Stimulated activated CD4-positive, alpha-beta T cell treated with anti-CD3 and anti-CD28 coated beads, Interleukin-12 subunit alpha, Interleukin-12 subunit beta, amount 100 ng/mL, for 24 hours (primary cell): ENCODE measurements around the gene ITFG1.
A peak's percentile ranks its signal among the peaks of the same experiment; 100 is the strongest.

ENCODE experiments used
- DNase-seq, 2 experiments: peaks; one replicate each; pipeline ENCODE4 v3.0.0-alpha.2; 2020; ENCODE audit warnings: low read depth in 2 of 2

ITFG1 gene

DNA sequence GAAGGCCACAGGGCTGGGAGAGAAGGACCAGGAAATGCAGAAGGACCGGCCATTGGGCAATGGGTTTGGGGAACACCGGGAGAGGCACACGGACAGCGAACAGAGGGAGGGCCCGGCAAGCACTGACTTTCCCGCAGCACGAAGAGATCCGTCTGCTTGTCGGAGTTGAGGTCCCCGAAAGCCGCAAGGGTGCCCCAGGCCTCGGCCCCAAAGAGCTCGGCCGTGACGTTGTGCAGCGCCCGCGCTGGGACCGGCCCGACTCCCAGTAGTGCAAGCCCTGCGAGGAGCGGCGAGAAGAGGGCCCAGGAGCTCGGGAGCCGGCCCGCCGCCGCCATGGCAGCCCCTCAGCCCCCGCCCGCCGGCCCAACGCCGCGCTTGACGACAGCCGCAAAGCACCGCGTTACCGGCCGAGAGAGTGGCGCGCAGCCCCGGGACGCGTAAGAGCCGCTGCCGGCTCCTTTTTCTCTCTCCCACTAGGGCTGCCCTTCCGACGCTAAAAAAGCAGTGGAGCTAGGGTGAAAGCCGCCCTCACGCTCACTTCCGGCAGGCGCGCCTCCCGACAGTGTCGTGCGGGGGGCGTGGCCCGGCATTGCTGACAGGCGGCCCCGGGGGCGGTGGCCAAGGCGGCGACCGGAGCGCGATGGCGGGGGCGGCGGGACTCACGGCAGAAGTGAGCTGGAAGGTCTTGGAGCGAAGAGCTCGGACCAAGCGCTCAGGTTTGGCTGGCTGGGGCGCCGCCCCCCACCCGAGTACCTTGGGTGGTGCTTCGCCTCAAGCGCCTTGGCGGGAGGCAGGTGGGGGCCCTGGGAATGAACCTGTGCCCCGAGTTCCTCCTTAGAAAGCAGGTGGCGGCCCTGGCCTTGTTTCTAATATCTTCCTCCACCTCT is at the start of gene ITFG1, which contains the start of gene PHKB:
Gene ITFG1 (minus strand): TSS at position 353 of the 887 bp plus-strand sequence. CDS start 18 bp downstream, at position 335.
Gene PHKB (plus strand): TSS at position 621 of the 887 bp plus-strand sequence. CDS start 20 bp downstream, at position 641.
- DNase-seq: peak; percentile 87 to 89

DNA sequence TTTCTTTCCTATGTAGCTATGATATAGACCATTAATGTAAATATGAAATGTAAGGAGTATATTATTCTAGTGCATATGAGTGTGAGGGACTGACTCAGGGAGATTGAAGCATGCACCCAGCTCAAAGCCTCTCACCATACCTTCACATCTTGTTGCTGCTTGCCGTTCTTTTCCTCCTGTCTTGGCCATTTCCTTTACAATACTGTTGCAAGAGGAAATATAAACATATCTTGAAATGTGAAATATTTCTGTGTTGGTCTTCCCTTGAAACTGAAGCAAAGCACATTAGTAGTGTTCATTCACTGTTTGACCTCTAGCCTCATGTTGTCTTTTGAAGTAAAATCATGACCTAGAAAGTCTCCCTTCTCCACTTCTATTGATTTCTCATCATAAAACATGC is 46.8 kb upstream of the ITFG1 start:
- DNase-seq: no peak

DNA sequence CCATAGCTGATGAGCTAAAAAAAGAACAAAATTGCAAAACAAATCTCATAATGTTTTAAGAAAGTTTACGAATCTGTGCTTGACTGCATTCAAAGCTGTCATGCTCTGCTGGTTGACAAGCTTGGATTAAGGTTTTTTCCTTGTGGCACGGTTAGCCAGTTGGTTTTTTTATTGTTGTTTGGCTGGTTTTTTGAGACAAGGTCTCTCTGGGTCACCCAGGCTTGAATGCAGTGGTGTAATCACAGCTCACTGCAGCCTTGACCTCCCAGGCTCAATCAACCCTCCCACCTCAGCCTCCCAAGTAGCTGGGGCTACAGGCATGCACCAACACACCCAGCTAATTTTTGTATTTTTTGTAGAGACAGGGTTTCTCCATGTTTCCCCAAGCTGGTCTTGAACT is 45.9 kb upstream of the ITFG1 start:
- DNase-seq: no peak

DNA sequence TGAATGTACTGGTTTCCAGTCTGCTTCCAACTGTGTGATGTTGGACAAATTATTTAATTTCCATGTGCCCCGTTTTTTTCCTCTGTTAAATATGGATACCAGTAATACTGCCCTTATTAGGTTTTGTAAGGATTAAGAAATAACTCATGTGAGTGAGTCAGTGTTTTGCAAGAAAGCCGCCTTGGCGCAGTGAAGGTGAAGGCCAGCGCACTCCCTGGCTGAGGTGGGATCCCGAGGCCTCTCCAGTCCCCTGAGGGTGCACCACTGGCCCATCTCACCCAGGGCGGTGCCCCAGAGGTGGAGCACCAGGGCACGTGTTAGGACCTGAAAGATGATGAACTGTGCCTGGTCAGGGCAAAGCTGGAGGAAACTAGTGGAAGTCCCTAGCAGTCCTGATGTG is 43.7 kb upstream of the ITFG1 start:
- no peak for DNase-seq

DNA sequence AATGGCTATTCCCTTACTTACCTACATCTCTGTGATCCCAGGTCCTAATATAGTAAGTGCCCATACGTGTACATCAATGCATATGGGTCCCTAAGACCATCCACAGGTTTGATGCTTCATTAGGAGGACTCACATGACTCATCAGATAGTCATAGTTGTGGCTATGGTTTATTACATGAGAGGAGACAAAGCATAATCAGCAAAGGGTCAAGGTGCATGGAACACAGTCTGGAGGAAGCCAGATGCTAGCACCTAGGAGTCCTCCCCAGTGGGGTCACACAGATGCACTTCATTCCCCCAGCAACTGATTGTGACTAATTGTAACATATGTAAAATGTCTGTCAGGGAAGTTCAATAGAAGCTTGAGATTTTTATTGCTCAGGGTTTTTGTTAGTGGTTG is 43.1 kb upstream of the ITFG1 start:
- no peak for DNase-seq

DNA sequence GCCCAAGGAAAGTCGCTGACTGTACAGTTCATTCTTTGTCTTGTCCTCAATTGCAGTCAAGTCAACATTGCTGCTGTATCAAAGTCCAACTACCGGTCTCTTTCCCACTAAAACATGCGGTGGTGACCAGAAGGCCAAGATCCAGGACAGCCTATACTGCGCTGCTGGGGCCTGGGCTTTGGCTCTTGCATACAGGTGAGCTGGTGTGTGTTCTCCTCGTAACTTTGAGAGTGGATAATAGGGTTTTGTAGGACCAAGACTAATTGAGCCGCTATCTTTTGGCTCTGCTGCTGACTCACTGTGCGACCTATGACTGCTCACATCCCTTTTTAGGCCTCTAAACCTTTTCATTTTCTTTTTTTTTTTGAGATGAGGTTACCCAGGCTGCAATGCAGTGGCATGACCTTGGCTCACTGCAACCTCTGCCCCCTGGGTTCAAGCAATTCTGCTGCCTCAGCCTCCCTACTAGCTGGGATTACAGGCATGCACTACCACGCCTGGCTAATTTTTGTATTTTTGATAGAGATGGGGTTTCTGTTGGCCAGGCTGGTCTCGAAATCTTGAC is 38.9 kb upstream of the ITFG1 start:
- no peak for DNase-seq

DNA sequence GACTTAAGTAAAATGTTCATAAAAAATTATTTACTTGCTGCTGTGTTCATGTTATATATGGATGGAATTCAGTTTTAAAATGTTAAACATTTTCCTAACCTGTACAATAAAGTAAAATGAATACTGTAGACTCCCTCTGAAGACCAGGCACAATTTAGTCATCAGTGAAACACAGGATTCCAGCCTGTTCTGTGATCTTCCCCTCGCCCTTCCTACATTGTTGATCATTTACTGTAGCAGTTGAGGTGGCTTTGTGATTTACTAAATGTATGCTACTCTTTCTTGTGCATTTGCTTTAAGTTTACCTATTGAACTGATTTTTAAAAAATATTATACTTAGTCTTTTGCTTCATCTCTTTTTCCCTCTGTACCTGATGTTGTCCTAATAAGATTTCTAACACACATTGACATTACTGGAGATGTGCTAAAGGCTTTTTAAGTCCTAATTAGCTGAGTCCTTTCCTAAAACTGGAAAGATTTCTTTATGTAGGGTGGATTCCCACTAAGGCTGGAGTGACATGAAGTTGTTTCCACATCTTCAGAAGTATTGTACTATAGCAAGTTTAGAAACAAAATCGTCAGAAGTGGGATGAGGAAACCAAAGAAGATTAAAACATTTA is 38.3 kb upstream of the ITFG1 start:
- no peak for DNase-seq

DNA sequence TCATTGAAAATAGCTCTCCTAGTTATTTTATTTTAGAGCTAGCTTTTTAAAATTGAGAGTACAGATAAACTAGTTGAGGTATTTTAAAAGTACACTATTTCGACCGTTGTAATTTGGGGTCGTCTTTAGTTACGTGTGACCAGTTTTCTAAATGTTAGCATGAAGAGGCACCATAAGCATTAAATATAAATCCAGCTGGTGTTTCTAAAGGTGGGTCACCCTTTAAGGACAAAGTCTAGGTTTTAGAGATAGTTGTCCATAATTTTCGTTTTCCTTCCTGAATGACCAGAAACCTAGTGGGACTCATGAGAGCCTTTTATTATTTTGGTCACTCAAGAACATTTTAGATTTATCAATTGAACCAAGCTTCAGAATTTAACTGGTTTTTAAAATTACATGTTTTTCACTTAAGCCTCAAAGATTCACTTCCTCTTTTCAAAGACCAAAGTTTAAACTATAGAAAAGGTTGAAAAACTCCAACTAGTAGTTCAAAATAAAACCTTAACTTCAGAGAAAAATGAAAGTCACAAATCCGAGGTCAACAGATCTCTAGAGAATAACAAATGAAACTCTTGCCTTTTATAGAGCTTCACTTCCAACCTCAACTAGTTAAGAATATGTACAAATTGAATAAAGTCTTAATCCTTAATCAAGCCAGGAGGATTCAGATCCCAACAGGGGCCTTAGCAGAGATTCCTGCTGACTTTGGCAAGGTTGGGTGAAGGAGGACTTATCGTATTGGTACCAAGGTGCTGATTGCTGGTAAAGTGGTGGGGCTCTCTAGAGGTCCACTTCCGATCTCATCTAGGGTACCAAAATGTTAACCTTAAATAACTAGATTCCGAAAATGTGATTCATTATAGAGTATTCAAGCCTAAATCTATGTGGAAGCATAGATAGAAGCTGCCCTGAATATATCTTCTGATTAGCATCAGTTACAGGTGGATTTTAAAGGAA is 32.8 kb upstream of the ITFG1 start:
- DNase-seq: no peak

DNA sequence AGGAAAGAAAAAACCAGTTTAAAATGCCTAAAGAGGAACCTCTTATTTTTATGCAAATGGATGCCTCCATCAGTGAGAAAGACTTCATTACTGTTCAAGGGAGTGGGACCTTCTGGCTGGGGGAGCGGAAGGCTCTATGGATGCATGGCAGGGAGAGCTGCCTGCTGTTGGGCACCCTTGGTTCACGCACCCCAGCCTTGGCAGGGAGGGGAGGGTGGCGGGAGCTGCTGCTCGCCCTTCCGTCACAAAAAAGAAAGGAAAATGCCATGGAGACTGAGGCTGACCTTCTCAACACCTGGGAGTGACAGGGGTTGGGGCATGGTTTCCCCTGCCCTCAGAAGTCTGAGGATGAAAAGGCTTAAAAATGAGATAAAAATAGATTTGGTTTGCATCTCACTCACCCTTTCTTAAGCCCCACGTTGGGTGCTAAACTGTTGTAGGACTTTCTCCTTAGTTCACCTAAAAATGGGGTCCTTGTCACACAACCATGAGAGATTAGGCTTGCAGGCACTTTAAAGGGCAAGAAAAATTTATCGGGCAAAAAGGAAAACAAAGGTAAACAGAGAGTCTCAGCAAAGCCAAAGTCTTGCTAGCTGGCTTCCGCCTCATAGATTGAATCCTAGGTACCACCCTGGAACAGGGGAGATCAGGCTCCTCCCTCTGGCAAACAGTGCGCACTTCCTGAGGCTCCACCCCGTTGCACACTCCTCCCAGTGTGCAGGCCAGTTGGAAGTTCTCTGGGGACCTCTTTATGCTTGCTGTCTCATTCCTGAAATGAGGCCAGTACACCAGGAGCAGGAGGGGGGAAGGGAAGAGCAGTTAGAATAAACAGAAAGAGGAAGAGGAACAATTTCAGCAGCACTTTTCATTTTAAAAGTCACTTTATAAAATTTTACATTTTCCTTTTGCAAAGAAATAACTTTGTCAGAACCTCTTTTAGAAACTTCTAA is 31.8 kb upstream of the ITFG1 start:
- peak in 1 of 2 experiments; percentile 8 for DNase-seq

DNA sequence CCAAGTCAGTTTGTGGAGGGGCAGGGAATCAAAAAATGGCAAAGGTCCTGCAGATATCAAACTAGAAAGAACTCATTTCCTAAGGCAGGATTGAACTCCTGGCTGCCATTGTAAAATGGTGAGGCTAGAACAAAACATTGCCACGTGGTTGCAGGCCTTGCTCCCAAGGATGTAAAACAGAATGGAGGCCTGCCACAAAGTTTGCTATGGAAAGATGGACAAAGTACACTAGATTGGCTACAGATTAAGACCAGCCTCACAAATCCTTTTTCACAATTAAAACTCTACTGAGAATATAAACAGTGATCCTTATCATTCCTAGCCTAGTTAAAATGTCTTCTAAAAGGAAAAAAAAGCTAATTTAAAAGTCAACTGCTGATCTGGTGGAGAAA is 31.2 kb upstream of the ITFG1 start:
- no peak for DNase-seq

DNA sequence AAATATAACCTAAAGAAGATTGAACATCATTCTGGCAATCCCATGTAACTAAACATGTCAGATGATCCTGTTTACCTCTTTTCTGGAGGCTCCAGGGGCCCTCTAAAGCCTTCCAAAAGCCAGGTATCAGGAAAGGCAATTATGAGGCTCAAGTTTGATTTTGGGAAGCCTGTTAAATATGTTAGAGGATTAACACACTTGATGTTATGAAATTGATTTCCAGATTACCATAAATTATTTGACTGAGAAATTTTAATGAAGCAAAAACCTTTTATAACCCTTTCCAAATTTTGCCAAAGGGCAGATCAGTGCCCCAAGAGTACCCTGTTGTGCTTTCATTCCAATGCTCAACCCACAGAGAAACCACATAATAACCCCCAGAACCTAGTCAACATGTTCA is 29.6 kb upstream of the ITFG1 start:
- DNase-seq: no peak

DNA sequence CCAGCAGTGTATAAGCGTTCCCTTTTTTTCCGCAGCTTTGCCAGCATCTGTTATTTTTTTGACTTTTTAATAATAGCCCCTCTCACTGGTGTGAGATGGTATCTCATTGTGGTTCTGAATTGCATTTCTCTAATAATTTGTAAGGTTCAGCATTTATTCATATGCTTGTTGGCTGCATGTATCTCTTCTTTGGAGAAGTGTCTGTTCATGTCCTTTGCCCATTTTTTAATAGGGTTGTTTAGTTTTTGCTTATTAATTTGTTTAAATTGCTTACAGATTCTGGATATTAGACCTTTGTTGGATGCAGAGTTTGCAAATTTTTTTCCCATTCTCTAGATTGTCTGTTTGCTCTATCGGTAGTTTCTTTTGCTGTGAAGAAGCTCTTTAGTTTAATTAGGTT is 27.2 kb upstream of the ITFG1 start:
- no peak for DNase-seq

DNA sequence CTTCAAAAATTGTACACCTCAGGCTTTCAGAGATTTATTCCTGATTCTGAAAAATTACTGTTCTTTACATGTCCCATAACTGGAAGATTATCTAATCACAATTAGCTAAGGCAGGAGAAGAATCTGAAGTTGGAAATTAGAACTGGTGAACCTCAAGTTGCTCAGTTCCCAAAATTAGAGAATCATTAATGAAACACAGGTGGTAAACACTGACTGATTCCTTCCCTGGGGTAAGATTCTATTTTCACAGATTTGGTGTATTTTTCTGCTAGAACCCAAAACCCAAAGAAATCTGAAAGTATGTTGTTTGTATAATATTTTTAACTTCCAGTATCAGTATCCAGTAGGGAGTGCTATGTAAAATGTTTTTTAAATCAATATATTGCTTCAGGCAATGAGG is 26.0 kb upstream of the ITFG1 start:
- no peak for DNase-seq

DNA sequence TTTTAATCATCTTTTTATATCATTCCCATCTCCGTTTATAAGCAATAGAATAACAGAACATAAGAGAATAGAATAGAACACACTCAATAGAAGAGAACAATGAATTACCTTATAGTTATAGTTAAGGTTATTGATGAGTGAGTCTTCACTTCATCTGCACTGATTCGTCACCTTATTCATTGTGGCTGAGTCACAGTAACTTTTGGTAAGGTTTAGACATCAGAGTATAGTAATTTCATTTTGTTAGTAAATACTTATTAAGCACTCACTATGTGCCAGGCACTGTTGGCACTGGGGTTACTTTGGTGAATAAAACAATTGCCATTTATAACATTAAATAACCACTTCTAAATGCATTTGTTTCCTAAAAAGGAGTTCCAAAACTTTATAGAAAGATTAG is 22.8 kb upstream of the ITFG1 start:
- DNase-seq: no peak

DNA sequence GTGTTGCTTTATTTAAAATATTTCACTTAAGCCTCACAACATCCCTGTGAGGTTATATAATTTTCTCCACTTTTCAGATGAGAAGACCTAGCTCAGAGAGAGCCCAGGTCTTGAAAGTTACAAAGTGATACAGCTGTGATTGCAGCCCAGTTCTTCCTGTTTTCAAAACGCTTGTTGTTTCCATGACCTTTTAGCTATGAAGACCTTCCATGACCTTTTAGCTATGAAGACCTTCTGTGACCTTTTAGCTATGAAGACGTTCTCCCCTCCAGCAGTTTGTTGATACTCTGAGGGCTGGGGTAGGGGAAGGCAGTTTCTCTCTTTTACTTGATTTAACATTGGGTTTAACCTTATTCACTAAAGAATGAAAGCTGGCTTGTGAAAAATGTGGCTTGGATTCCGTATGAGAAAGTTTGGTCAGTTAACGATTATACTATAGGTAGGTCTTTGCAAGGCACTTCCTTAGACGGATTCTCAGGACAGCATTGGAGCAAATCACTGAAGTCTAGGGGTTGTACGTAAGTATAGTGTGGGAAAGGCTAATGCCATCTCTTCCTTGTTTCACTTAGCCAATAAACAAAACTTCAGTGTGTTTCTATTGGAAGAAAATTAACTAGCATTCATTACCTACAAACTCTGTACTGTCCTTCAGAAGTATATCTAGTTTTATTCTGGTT is 21.0 kb upstream of the ITFG1 start:
- DNase-seq: no peak

DNA sequence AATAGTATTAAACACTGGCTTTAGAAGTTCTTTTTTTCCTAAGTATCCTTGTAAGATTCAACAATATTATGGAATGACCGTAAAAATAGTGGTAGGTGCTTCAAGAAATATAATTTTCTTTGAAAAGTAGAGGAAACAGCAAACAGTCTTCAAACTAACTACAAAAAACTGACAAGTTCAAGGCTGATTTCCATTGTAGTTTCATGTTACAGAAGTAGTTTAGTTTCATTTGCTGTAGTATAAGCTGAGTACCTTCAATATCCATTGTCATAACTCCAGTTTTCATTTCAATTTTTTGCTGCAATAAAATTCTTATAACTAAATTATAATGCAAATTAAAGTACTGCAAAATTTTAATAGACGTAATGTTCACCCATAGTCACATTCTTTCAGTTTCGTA is 19.5 kb upstream of the ITFG1 start:
- no peak for DNase-seq

DNA sequence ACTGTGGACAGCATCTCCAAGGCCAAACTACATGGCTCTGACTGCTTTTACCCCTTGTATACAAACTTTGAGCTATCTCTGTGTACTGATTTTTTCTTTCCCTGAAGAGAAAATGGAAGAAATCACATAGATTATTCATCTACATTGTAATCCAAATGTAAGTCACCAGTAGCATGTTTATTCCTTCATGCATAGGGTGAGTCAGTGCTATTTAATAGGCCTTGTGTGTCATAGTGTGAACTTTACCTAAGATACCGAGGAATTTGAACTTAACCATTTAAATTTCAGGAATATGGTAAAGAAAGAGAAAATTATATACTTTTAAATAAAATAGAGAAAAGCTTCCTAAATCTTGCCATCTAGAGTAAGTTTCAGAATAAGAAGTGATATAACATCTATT is 16.8 kb upstream of the ITFG1 start:
- no peak for DNase-seq

DNA sequence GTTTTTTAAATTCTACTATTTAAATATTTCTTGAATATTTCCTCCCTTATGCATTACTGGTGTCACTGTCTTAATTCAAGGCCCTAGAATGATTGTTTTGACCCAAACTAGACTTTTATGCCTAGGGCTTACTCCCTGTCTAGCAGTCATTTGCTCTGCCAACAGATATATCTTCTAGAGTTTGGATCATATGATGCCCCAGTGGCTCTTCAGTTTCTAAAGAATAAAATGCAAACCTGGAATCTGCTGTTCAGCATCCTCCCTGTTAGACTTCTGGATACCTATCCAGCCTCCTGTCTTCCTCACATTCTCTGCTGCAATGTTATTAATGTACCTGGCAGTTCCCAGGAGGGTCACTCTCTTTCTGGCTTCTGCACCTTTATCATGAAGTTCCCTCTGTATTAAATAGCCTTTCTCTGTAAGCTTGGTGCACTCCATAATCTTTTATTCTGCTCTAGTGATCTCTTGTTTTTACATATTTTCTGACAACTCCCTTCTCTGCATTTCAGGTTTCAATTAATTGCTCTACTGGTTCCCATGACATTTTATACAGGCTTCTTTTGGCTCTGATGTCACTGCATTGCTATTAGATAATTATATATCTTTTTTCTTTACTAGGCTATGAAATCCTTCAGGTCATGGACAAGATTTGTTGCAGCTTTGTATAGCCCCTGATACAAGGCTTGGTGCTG is 15.9 kb upstream of the ITFG1 start:
- DNase-seq: no peak

DNA sequence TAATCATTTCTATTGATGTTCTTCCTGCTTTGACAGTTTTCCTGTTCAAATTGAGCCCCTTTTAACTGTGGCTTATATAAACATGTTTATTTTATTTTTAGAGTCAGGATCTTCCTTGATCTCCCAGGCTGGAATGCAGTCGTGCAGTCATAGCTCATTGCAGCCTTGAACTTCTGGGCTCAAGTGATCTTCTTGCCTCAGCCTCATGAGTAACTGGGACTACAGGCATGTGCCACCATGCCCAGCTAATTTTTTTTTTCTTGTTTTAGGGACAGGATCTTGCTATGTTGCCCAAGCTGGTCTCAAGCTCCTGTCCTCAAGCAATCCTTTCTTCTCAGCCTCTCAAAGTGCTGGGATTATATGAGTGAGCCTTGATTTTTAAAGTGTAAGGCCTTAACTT is 14.9 kb upstream of the ITFG1 start:
- DNase-seq: no peak
